HEK293 (cell line): ENCODE measurements around the gene INPP5D.

Experiments used
- CTCF ChIA-PET: fragments of 350-600 bp; formaldehyde crosslinking; extraction: SDS; loops from one replicate; lab custom pipeline; 2021; ENCODE audit warnings: antibody characterized with exemption; lab: Yijun Ruan, JAX
- POLR2A ChIA-PET: fragments of 300-600 bp; formaldehyde crosslinking; extraction: SDS; loops from one replicate; lab custom pipeline; 2020; ENCODE audit warnings: antibody characterized with exemption, inconsistent platforms; lab: Yijun Ruan, JAX
- H3K27ac ChIP-seq: fragments of 200-500 bp; sonication (Bioruptor generic); 2 replicates; pipeline ENCODE4 v1.5.1; 2014; ENCODE audit warnings: low read depth, low read length, control low read depth, inconsistent platforms; ENCODE audit errors: extremely low read depth
- H3K36me3 ChIP-seq, 2 experiments: fragments of 200-500 bp in 1 of 2; sonication (Bioruptor generic) in 1 of 2; 1 replicate in 1 of 2; 2 replicates in 1 of 2; pipeline ENCODE4 v1.5.1; 2014 to 2017; ENCODE audit warnings: inconsistent platforms in 2 of 2, low read length in 2 of 2; ENCODE audit not compliant: control insufficient read depth in 2 of 2, insufficient read depth in 1 of 2
- H3K4me1 ChIP-seq: fragments of 200-500 bp; sonication (Bioruptor generic); 2 replicates; pipeline ENCODE4 v1.5.1; 2014; ENCODE audit warnings: mild to moderate bottlenecking, low read length, inconsistent platforms; ENCODE audit not compliant: control insufficient read depth, insufficient read depth
- H3K4me3 ChIP-seq: 2 replicates; pipeline ENCODE4 v1.5.1; 2011; ENCODE audit warnings: low read depth, mild to moderate bottlenecking, control low read depth, low read length, moderate library complexity
- H3K9me3 ChIP-seq: fragments of 200-500 bp; sonication (Bioruptor generic); 2 replicates; pipeline ENCODE4 v1.5.1; 2014; ENCODE audit warnings: low read depth, low read length, inconsistent platforms; ENCODE audit not compliant: control insufficient read depth, insufficient read depth
- BCL6B ChIP-seq: fragments of 450-650 bp; formaldehyde crosslinking; IDR thresholded peaks from 2 replicates; pipeline ENCODE4 v1.5.1; 2017; ENCODE audit warnings: missing biosample characterization, missing genetic modification characterization
- OVOL3 ChIP-seq: fragments of 450-650 bp; formaldehyde crosslinking; IDR thresholded peaks from 2 replicates; pipeline ENCODE4 v1.5.1; 2016; ENCODE audit warnings: missing biosample characterization, missing genetic modification characterization
- PRDM2 ChIP-seq: fragments of 450-650 bp; formaldehyde crosslinking; IDR thresholded peaks from 2 replicates; pipeline ENCODE4 v1.5.1; 2016; ENCODE audit warnings: missing biosample characterization, missing genetic modification characterization, borderline replicate concordance
- ZFP3 ChIP-seq: fragments of 450-650 bp; formaldehyde crosslinking; IDR thresholded peaks from 2 replicates; pipeline ENCODE4 v1.5.1; 2016; ENCODE audit warnings: low read depth, missing biosample characterization, missing genetic modification characterization
- ZNF10 ChIP-seq: fragments of 450-650 bp; formaldehyde crosslinking; IDR thresholded peaks from 2 replicates; pipeline ENCODE4 v1.5.1; 2017; ENCODE audit warnings: missing biosample characterization, missing genetic modification characterization
- ZNF174 ChIP-seq: fragments of 450-650 bp; formaldehyde crosslinking; IDR thresholded peaks from 2 replicates; pipeline ENCODE4 v1.5.0; 2017; ENCODE audit warnings: missing biosample characterization, mild to moderate bottlenecking, missing genetic modification characterization
- ZNF19 ChIP-seq: fragments of 450-650 bp; formaldehyde crosslinking; IDR thresholded peaks from 2 replicates; pipeline ENCODE4; 2016; ENCODE audit warnings: missing biosample characterization, missing genetic modification characterization, low read depth
- ZNF2 ChIP-seq: fragments of 450-650 bp; formaldehyde crosslinking; IDR thresholded peaks from 2 replicates; pipeline ENCODE4 v1.5.1; 2016; ENCODE audit warnings: missing biosample characterization, missing genetic modification characterization
- ZNF239 ChIP-seq: fragments of 450-650 bp; formaldehyde crosslinking; IDR thresholded peaks from 2 replicates; pipeline ENCODE4 v1.5.1; 2016; ENCODE audit warnings: missing biosample characterization, missing genetic modification characterization
- ZNF366 ChIP-seq: fragments of 450-650 bp; formaldehyde crosslinking; conservative IDR thresholded peaks from 2 replicates; pipeline ENCODE4 v1.5.1; 2016; ENCODE audit warnings: missing biosample characterization, missing genetic modification characterization
- ZNF394 ChIP-seq: fragments of 450-650 bp; formaldehyde crosslinking; IDR thresholded peaks from 2 replicates; pipeline ENCODE4 v1.5.1; 2016; ENCODE audit warnings: missing biosample characterization, missing genetic modification characterization, mild to moderate bottlenecking, moderate library complexity, borderline replicate concordance
- ZNF404 ChIP-seq: fragments of 450-650 bp; formaldehyde crosslinking; IDR thresholded peaks from 2 replicates; pipeline ENCODE4 v1.5.1; 2017; ENCODE audit warnings: missing biosample characterization, missing genetic modification characterization
- ZNF560 ChIP-seq: fragments of 450-650 bp; formaldehyde crosslinking; IDR thresholded peaks from 2 replicates; pipeline ENCODE4 v1.5.1; 2017; ENCODE audit warnings: missing biosample characterization, missing genetic modification characterization, borderline replicate concordance
- ZNF621 ChIP-seq: fragments of 450-650 bp; formaldehyde crosslinking; IDR thresholded peaks from 2 replicates; pipeline ENCODE4 v1.5.1; 2017; ENCODE audit warnings: missing biosample characterization, missing genetic modification characterization
- ZSCAN16 ChIP-seq: fragments of 450-650 bp; formaldehyde crosslinking; IDR thresholded peaks from 2 replicates; pipeline ENCODE4 v1.5.1; 2016; ENCODE audit warnings: missing biosample characterization, missing genetic modification characterization
- ZSCAN18 ChIP-seq: fragments of 450-650 bp; formaldehyde crosslinking; IDR thresholded peaks from 2 replicates; pipeline ENCODE4 v1.5.1; 2016; ENCODE audit warnings: missing biosample characterization, missing genetic modification characterization
- ZSCAN5A ChIP-seq: fragments of 450-650 bp; formaldehyde crosslinking; IDR thresholded peaks from 2 replicates; pipeline ENCODE4 v1.5.1; 2016; ENCODE audit warnings: missing biosample characterization, missing genetic modification characterization
- TF ChIP-seq, protein P1 (sequence below): fragments of 450-650 bp; formaldehyde crosslinking; IDR thresholded peaks from 2 replicates; pipeline ENCODE4 v1.5.1; 2016; ENCODE audit warnings: missing biosample characterization, missing genetic modification characterization
- TF ChIP-seq, protein P2 (sequence below): fragments of 450-650 bp; formaldehyde crosslinking; IDR thresholded peaks from 2 replicates; pipeline ENCODE4 v1.5.1; 2016; ENCODE audit warnings: missing biosample characterization, missing genetic modification characterization, low read depth

The INPP5D gene

DNA sequence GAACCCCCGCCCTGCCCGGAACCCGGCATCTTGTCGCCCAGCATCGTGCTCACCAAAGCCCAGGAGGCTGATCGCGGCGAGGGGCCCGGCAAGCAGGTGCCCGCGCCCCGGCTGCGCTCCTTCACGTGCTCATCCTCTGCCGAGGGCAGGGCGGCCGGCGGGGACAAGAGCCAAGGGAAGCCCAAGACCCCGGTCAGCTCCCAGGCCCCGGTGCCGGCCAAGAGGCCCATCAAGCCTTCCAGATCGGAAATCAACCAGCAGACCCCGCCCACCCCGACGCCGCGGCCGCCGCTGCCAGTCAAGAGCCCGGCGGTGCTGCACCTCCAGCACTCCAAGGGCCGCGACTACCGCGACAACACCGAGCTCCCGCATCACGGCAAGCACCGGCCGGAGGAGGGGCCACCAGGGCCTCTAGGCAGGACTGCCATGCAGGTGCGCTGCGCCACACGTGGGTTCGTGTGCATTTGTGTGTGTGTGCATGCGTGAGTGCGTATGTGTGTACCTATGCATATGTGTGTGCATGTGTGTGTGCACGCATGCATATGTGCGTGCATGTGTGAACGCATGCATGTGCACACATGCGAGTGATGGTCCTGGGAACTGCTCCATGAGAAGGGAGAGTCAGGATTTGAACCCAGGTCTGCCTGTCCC is 144.3 kb downstream of the INPP5D start:
- no peaks in the 10 kb centered on the region for H3K4me1 ChIP-seq
- no peak overlapping the region for H3K4me3 ChIP-seq
- TF ChIP-seq ZNF2 (tag by site-specific recombination) (no peak), ZNF366 (tag by site-specific recombination) (no peak), ZNF560 (tag by site-specific recombination) (no peak), ZNF10 (no peak), ZSCAN18 (no peak), ZSCAN5A (tag by site-specific recombination) (no peak), ZNF174 (no peak), ZSCAN16 (tag by site-specific recombination) (no peak), ZNF621 (tag by site-specific recombination) (no peak), ZNF404 (tag by site-specific recombination) (no peak), BCL6B (tag by site-specific recombination) (no peak), ZNF19 (tag by site-specific recombination) (no peak), ZNF239 (no peak), ZNF394 (tag by site-specific recombination) (no peak), ZFP3 (tag by site-specific recombination) (no peak), OVOL3 (tag by site-specific recombination) (no peak)
- TF ChIP-seq, protein P1, sequence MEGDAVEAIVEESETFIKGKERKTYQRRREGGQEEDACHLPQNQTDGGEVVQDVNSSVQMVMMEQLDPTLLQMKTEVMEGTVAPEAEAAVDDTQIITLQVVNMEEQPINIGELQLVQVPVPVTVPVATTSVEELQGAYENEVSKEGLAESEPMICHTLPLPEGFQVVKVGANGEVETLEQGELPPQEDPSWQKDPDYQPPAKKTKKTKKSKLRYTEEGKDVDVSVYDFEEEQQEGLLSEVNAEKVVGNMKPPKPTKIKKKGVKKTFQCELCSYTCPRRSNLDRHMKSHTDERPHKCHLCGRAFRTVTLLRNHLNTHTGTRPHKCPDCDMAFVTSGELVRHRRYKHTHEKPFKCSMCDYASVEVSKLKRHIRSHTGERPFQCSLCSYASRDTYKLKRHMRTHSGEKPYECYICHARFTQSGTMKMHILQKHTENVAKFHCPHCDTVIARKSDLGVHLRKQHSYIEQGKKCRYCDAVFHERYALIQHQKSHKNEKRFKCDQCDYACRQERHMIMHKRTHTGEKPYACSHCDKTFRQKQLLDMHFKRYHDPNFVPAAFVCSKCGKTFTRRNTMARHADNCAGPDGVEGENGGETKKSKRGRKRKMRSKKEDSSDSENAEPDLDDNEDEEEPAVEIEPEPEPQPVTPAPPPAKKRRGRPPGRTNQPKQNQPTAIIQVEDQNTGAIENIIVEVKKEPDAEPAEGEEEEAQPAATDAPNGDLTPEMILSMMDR (tag by site-specific recombination) = no peak
- ChIA-PET POLR2A (no interaction called here), CTCF (no interaction called here)
- no peak overlapping the region for H3K27ac ChIP-seq
- peaks cover 0 to 3% of the 10 kb centered on the region in 2 experiments; a peak in 1 of 3 replicates for H3K36me3 ChIP-seq
- H3K9me3 ChIP-seq = no peaks in the 10 kb centered on the region

DNA sequence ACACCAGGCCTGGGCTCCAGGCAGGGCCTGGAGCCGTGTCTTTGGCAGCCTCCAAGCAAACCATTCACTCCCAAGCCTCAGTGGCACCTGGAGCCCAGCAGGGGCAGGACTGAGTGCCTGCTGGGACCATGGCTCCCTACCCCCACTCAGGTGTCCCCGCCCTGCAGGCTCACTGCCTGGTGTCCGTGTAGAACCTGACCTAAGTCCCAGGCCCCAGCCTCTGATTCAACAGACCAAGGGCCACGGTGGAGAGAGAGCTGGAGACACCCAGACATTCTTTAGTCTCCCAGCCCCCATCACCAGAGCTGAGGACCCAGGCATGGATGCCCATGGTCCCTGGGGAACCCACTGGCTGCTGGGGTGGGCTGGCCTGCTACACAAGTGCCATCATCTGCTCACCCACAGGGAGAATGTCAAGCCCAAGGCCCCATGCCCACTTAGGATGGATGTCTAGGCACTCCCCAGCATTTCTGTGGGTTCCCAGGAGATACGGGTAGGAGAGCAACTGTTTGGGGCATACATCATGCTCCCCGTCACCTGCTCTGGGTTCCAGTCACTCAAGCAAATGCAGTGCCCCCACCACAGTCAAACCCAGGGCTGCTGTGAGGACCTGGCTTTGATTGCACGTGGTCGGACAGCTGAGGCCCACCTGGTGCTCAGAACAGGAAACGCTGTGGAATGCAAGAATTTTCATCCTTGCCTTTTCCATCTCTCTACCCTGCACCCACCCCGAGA is 148.4 kb downstream of the INPP5D start:
- ChIA-PET CTCF (interaction anchor here (1.5 kb wide), 1 partner anchor 10 kb away, joined by 4 read pairs; no protein-coding TSS in a partner anchor), POLR2A (no interaction called here)
- TF ChIP-seq, protein P2, sequence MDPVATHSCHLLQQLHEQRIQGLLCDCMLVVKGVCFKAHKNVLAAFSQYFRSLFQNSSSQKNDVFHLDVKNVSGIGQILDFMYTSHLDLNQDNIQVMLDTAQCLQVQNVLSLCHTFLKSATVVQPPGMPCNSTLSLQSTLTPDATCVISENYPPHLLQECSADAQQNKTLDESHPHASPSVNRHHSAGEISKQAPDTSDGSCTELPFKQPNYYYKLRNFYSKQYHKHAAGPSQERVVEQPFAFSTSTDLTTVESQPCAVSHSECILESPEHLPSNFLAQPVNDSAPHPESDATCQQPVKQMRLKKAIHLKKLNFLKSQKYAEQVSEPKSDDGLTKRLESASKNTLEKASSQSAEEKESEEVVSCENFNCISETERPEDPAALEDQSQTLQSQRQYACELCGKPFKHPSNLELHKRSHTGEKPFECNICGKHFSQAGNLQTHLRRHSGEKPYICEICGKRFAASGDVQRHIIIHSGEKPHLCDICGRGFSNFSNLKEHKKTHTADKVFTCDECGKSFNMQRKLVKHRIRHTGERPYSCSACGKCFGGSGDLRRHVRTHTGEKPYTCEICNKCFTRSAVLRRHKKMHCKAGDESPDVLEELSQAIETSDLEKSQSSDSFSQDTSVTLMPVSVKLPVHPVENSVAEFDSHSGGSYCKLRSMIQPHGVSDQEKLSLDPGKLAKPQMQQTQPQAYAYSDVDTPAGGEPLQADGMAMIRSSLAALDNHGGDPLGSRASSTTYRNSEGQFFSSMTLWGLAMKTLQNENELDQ (tag by site-specific recombination) = no peak
- TF ChIP-seq PRDM2 (tag by site-specific recombination) = no peak
- Histone ChIP-seq H3K27ac (no peak overlapping the region), H3K4me3 (no peak overlapping the region), H3K4me1 (no peaks in the 10 kb centered on the region), H3K36me3 (no peaks in the 10 kb centered on the region), H3K9me3 (no peaks in the 10 kb centered on the region)
